Measurements from ENCODE around the gene ZSCAN5A. TPM values are rescaled to one million over a fixed set of nuclear protein-coding genes. Genes with fewer than 3 reads are reported as not detected.

ZSCAN5A gene
- total RNA-seq, 2 donors from 2014 or later, result 7.3 to 11.9 TPM

DNA sequence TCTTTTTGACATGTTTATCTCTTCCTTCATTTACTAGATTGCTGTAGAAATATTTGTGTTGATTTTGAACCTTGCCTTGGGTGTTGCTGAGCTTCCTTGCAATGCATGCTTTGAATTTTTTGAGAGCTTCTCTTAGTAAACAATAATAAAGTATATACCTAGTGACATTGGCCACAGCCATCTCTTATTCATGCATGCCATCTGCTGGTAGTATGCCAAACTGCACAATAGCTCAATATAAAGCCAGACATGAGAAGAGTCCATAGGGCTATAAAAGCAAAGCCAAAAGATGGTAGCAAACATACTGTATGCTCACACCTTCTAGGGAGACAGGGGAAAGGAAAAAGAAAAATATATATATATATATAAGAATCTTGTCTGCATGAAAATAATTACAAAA is 18.9 kb upstream of the ZSCAN5A start:
- H3K4me3 ChIP-seq, result no peak overlapping the region
- no peaks in the 10 kb centered on the region for H3K27me3 ChIP-seq (replicated peaks; ENCODE audit: insufficient read depth)
- peaks cover 31% of the 10 kb centered on the region for H3K9me3 ChIP-seq
- H3K27ac ChIP-seq, result no peak overlapping the region
- ATAC-seq (ENCODE audit: insufficient number of reproducible peaks, low FRiP score, low read depth) (no peak), DNase-seq (ENCODE audit: low spot score) (no peak)
- no peaks in the 10 kb centered on the region for H3K36me3 ChIP-seq
- TF ChIP-seq, protein P1, sequence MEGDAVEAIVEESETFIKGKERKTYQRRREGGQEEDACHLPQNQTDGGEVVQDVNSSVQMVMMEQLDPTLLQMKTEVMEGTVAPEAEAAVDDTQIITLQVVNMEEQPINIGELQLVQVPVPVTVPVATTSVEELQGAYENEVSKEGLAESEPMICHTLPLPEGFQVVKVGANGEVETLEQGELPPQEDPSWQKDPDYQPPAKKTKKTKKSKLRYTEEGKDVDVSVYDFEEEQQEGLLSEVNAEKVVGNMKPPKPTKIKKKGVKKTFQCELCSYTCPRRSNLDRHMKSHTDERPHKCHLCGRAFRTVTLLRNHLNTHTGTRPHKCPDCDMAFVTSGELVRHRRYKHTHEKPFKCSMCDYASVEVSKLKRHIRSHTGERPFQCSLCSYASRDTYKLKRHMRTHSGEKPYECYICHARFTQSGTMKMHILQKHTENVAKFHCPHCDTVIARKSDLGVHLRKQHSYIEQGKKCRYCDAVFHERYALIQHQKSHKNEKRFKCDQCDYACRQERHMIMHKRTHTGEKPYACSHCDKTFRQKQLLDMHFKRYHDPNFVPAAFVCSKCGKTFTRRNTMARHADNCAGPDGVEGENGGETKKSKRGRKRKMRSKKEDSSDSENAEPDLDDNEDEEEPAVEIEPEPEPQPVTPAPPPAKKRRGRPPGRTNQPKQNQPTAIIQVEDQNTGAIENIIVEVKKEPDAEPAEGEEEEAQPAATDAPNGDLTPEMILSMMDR (IDR thresholded peaks at IDR 0.05), result no peak
- H3K4me1 ChIP-seq (ENCODE audit: control insufficient read depth in 1 of 2, low read depth in 2 of 2), result no peaks in the 10 kb centered on the region

DNA sequence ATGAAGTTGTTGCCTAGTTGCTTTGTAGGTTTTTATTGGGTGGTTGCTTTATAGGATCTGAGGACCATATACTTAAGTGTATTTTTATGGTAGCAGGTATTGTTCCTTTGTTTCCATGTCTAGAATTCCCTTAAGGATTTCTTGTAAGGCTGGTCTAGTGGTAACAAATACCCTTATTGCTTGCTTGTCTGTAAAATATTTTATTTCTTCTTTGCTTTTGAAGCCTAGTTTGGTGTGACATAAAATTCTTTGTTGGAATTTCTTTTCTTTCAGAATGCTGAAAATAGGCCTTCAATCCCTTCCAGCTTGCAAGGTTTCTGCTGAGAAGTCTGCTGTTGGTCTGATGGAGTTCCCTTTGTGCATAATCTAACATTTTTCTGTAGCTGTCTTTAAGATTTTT is 18.1 kb upstream of the ZSCAN5A start:
- H3K27ac ChIP-seq, result no peak overlapping the region
- H3K27me3 ChIP-seq (replicated peaks; ENCODE audit: insufficient read depth), result no peaks in the 10 kb centered on the region
- H3K4me1 ChIP-seq (ENCODE audit: control insufficient read depth in 1 of 2, low read depth in 2 of 2), result no peaks in the 10 kb centered on the region
- H3K4me3 ChIP-seq, result no peak overlapping the region
- TF ChIP-seq, protein P1 (IDR thresholded peaks at IDR 0.05), result no peak
- ATAC-seq (ENCODE audit: insufficient number of reproducible peaks, low FRiP score, low read depth) (no peak), DNase-seq (ENCODE audit: low spot score) (no peak)
- no peaks in the 10 kb centered on the region for H3K36me3 ChIP-seq
- H3K9me3 ChIP-seq, result peaks cover 31% of the 10 kb centered on the region

DNA sequence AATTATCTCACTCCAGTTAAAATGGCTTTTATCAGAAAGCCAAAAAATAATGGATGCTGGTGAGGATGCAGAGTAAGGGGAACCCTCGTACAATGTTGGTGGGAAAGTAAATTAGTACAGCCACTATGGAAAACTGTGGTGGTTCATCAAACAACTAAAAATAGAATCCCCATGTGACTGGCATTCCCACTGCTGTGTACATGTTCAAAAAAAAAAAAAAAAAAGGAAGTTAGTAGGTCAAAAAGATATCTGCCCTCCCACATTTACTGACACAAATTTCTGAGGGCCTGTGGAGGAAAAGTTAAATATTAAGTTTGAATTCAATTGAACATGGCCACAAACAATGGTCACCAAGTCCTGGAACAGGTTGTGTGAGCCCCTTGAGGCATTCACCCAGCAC is 9.8 kb upstream of the ZSCAN5A start:
- no peaks in the 10 kb centered on the region for H3K27me3 ChIP-seq (replicated peaks; ENCODE audit: insufficient read depth)
- TF ChIP-seq, protein P1 (IDR thresholded peaks at IDR 0.05), result no peak
- no peak for DNase-seq (ENCODE audit: low spot score)
- no peaks in the 10 kb centered on the region for H3K9me3 ChIP-seq
- H3K4me1 ChIP-seq (ENCODE audit: control insufficient read depth in 1 of 2, low read depth in 2 of 2), result no peaks in the 10 kb centered on the region
- H3K36me3 ChIP-seq, result no peaks in the 10 kb centered on the region
- H3K27ac ChIP-seq, result no peak overlapping the region
- no peak for ATAC-seq (ENCODE audit: insufficient number of reproducible peaks, low FRiP score, low read depth)
- no peak overlapping the region for H3K4me3 ChIP-seq

DNA sequence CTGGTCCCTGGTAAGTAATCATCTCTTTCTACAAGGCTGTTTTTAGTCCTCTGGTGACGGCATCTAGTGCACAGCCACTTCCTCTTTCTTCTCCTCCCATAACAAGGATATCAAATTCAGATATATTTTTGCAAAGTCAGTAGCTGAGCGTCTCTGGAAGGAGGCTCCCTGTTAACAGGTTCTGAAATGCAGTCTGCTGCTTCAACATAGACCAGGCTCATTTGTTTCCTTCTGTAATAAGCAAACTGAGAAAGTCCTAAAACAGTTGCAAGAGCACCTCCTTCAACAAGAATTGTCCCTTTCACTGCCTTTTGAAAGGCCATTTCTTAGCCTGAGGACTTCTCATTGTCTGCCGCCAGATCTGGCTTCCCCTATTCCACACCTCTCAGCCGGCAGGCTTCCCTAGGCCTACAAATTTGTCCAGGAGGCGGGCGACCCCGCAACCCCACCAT is 7.4 kb upstream of the ZSCAN5A start:
- TF ChIP-seq, protein P1 (IDR thresholded peaks at IDR 0.05), result no peak
- H3K27me3 ChIP-seq (replicated peaks; ENCODE audit: insufficient read depth), result no peaks in the 10 kb centered on the region
- no peaks in the 10 kb centered on the region for H3K36me3 ChIP-seq
- no peak overlapping the region for H3K4me3 ChIP-seq
- no peak for DNase-seq (ENCODE audit: low spot score)
- H3K4me1 ChIP-seq (ENCODE audit: control insufficient read depth in 1 of 2, low read depth in 2 of 2), result no peaks in the 10 kb centered on the region
- no peak overlapping the region for H3K27ac ChIP-seq
- no peak for ATAC-seq (ENCODE audit: insufficient number of reproducible peaks, low FRiP score, low read depth)
- no peaks in the 10 kb centered on the region for H3K9me3 ChIP-seq

DNA sequence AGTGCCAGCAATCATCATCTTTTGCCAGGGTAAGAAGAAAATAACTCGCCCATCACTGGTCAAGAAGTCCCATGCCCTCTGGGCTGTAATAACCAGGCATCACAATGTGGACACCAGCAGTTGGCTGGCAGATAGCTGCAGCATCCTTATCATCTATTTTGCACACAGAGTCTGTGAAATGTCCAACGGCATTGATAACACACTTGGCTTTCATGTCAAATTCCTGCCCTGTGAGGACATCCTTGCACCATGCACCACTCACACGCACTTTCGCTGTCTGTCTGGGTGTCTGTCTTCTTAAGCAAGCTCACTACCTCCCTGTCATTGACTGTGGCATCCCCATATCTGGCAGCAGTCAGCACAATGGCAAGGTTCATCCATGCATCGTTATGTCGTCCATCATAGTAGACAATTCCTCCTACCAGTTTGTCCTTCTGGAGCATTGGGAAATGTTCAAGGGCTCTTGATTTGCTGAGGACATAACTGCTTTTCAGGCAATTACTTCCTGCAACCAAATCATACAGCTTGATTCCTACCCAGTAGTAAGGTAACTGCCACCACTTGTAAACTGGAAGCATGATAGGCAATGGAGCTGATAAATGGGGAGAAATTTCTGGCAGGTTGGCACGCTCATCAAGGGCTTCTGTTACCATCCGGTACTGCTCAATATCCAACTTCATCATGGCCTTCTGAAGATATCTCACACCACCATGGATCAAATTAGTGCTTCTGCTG is 6.8 kb upstream of the ZSCAN5A start:
- ATAC-seq (ENCODE audit: insufficient number of reproducible peaks, low FRiP score, low read depth) (no peak), DNase-seq (ENCODE audit: low spot score) (no peak)
- Histone ChIP-seq H3K4me3 (no peak overlapping the region), H3K9me3 (no peaks in the 10 kb centered on the region), H3K36me3 (no peaks in the 10 kb centered on the region), H3K27ac (no peak overlapping the region), H3K4me1 (ENCODE audit: control insufficient read depth in 1 of 2, low read depth in 2 of 2) (no peaks in the 10 kb centered on the region), H3K27me3 (replicated peaks; ENCODE audit: insufficient read depth) (no peaks in the 10 kb centered on the region)
- TF ChIP-seq, protein P1 (IDR thresholded peaks at IDR 0.05), result no peak
